GM19468 (cell line): ENCODE data around the gene AGL.
"Not testable (repeated sequence)": the region's sequence is repeated elsewhere in the genome, so short reads cannot be mapped to it uniquely, and the experiment has no call there.

ENCODE experiments used
- ATAC-seq: cut with Tn5 transposase; IDR thresholded peaks from one replicate; pipeline ENCODE4 v1.9.1; 2021; ENCODE audit warnings: mild to moderate bottlenecking, moderate library complexity, moderate number of reproducible peaks; ENCODE audit not compliant: unreplicated experiment; ENCODE audit errors: extremely low read depth

AGL gene

GRCh38 chr1:99972066-99972465 is 121.9 kb downstream of the AGL start:
- ATAC-seq, result not testable (repeated sequence)
